GM21526 (cell line): ENCODE results near the gene CAMK1.
"Not testable (repeated sequence)": the region's sequence is repeated elsewhere in the genome, so short reads cannot be mapped to it uniquely, and the experiment has no call there.

Experiments
- ATAC-seq: cut with Tn5 transposase; IDR thresholded peaks from one replicate; pipeline ENCODE4 v1.9.1; 2021; ENCODE audit warnings: moderate library complexity; ENCODE audit not compliant: unreplicated experiment, low FRiP score

The CAMK1 gene

GRCh38 chr3:9777694-9778021, 7.9 kb upstream of the CAMK1 start:
- ATAC-seq, result no peak

GRCh38 chr3:9776896-9777693, 7.3 kb upstream of the CAMK1 start:
- ATAC-seq, result no peak

- ATAC-seq, result not testable (repeated sequence)
These were observed 1.3 kb upstream of the CAMK1 start for GRCh38 chr3:9771007-9771406.

GRCh38 chr3:9770276-9770812, 597 bp upstream of the CAMK1 start:
- no peak for ATAC-seq

GRCh38 chr3:9769012-9769411, 735 bp downstream of the CAMK1 start:
- ATAC-seq, result no peak

GRCh38 chr3:9768141-9768775, 1.5 kb downstream of the CAMK1 start:
- no peak for ATAC-seq

- ATAC-seq, result no peak
These were observed 2.3 kb downstream of the CAMK1 start for GRCh38 chr3:9767418-9767817.

GRCh38 chr3:9765865-9766264, 3.9 kb downstream of the CAMK1 start:
- ATAC-seq, result no peak

GRCh38 chr3:9762871-9763270, 6.9 kb downstream of the CAMK1 start:
- no peak for ATAC-seq

GRCh38 chr3:9761919-9762318, 7.8 kb downstream of the CAMK1 start:
- no peak for ATAC-seq

GRCh38 chr3:9760779-9761505, 8.8 kb downstream of the CAMK1 start:
- no peak for ATAC-seq

- no peak for ATAC-seq
These were observed 12.3 kb downstream of the CAMK1 start for GRCh38 chr3:9757427-9757826.

GRCh38 chr3:9754678-9755077, 15.1 kb downstream of the CAMK1 start:
- no peak for ATAC-seq

GRCh38 chr3:9750556-9751411, 19.0 kb downstream of the CAMK1 start:
- no peak for ATAC-seq

GRCh38 chr3:9749645-9750555, 19.8 kb downstream of the CAMK1 start, which contains the start of gene OGG1:
TSS of gene OGG1 (plus strand) at chr3:9749952. CDS start at chr3:9750287, 335 bp downstream.
- ATAC-seq, result peak; percentile 86

- no peak for ATAC-seq
These were observed 20.5 kb downstream of the CAMK1 start for GRCh38 chr3:9749296-9749644.

- no peak for ATAC-seq
These were observed 21.7 kb downstream of the CAMK1 start for GRCh38 chr3:9748031-9748430.

- ATAC-seq, result no peak
These were observed 22.5 kb downstream of the CAMK1 start for GRCh38 chr3:9747267-9747666.

- no peak for ATAC-seq
These were observed 23.4 kb downstream of the CAMK1 start for GRCh38 chr3:9746330-9746729.
